GM12872 (cell line): ENCODE measurements around the gene SOHLH1.

Experiments used
- TF ChIP-seq, protein P1 (sequence below): IDR thresholded peaks from 3 replicates; pipeline ENCODE4 v1.5.1; 2011; ENCODE audit warnings: low read depth, mild to moderate bottlenecking, low read length, moderate library complexity; ENCODE audit not compliant: insufficient read depth

Gene SOHLH1

DNA sequence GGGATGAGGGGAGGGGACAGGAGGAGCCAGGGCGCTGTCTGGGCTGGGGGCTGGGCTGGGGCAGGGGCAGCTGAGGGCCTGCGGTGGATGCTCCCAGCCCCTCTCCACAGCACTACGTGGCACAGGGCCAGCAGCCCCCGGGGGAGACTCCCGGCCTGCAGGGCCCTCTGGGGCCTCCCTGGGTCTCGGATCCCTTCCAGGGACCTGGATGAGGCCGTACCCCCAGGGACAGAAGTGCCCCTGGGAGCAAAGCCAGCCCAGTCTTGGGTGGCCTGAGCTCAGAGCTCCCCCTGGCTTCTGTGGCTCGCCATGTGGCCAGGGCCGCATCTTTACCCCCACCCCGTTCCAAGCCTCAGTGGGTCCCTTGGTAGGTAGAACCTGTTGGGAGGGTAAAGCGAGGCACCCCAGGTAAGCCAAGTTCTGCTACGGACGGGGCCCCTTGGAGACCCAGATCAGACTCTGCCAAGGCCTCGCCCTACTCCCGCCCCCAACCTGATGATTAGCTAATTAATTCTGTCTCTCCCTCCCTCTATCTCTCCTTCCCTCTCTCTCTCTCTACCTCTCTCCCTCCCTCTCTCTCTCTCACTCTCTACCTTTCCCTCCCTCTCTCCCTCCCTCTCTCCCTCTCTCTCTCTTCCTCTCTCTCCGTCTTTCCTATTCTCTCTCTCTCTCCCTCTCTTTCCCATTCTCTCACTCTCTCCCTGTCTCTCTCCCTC, 27.0 kb upstream of the SOHLH1 start:
- TF ChIP-seq, protein P1, sequence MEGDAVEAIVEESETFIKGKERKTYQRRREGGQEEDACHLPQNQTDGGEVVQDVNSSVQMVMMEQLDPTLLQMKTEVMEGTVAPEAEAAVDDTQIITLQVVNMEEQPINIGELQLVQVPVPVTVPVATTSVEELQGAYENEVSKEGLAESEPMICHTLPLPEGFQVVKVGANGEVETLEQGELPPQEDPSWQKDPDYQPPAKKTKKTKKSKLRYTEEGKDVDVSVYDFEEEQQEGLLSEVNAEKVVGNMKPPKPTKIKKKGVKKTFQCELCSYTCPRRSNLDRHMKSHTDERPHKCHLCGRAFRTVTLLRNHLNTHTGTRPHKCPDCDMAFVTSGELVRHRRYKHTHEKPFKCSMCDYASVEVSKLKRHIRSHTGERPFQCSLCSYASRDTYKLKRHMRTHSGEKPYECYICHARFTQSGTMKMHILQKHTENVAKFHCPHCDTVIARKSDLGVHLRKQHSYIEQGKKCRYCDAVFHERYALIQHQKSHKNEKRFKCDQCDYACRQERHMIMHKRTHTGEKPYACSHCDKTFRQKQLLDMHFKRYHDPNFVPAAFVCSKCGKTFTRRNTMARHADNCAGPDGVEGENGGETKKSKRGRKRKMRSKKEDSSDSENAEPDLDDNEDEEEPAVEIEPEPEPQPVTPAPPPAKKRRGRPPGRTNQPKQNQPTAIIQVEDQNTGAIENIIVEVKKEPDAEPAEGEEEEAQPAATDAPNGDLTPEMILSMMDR: no peak

DNA sequence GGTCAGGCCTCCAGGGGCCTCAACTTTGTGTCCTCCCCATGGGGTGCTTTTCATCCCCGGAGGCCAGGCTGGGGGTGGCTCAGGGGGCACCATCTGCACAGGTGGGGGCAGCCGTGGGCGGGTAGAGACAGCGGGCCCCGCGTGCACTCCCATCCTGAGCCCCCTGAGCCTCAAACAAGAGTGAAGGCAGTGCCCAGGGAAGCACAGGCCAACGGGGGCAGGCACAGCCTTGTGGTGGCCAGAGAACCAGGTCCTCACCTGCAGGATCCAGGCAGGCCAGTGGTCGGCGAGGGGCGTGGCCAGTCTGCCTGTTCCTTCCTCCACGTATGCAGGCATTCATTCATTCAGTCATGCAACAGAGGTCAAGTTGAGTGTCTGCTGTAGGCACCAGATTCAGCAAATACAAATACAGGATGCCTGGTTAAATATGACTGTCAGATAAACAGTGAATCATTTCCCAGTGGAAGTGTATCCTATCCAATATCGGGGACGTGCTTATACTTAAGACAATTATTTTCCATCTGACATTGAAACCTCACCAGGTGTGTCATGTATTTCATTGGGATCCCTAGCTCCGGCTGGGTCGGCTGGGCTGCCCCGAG, 25.0 kb upstream of the SOHLH1 start:
- TF ChIP-seq, protein P1: no peak

DNA sequence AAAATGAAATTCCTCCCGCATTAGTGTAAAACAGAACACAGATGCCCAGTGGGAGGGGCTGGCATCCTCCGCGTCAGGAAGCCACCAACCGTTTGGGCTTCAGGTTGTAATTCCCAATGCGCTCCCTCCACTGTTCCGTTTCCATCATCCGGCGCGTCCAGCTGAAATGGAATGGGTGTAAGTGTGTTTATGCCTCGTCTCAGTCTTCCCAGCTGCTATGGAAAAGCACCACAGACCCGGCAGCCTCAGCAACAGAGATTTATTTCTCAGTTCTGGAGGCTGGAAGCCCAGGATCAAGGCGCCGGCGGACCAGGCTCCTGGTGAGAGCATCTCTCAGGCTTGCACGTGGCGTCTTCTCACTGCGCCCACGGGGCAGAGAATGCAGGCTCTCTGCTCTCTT, 23.1 kb upstream of the SOHLH1 start:
- TF ChIP-seq, protein P1: no peak

DNA sequence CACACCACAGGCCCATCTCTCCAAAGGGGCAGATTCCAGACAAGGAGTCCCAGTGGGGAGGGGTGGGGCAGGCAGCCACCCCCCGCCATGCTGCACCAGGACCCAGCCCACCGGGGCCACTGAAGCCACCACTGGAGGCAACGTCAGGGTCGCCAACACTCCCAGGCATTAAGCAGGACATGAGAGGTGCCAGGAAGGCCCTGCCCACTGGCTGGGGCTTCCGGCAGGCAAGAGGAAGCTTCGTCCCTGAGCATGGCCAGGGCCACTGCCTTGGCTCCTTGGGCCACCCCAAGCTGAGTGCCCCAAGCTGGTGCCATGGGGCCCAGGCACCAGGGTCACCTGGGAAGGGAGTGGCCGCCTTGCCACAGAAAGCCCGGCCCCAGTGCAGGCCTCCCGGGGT, 20.2 kb upstream of the SOHLH1 start:
- TF ChIP-seq, protein P1: no peak

DNA sequence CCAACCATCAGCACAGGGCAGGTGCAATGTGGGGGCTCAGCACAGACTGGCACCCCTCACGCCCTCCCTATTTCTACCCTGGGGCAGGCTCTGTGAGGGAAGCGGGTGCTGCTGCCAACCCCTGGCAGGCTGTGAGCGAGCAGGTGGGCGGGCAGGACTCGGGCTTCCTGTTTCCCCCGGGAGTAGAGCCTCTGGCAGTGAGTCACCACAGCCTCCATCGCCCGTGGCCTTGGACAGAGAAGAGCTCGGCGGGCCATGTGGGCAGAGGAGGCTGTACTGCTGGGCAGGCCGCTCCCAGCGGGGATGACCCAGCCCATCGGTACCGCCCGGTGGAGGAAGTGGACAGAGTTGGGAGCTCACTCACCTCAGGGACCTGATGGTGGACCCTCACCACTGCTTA, 19.3 kb upstream of the SOHLH1 start:
- TF ChIP-seq, protein P1: no peak

DNA sequence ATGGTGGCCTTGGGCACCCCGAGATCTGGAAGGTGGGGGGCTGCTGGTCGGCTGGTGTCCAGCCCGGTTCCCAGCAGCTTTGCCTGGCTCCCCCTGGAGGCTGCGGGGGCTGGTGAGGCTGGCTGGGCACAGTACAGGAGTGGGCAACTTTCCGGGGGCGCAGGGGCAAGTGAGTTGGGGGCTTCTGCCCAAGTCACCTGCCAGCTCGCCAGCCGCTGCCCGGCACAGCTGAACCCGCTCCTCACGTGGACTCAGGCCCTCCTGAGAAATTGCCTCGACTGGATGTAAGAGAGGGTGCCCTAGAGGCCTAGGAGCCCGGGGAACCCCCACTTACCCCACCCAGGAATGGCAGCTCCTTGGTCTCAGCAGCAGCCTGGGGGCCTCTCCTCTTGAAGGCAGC, 18.1 kb upstream of the SOHLH1 start:
- TF ChIP-seq, protein P1: no peak

DNA sequence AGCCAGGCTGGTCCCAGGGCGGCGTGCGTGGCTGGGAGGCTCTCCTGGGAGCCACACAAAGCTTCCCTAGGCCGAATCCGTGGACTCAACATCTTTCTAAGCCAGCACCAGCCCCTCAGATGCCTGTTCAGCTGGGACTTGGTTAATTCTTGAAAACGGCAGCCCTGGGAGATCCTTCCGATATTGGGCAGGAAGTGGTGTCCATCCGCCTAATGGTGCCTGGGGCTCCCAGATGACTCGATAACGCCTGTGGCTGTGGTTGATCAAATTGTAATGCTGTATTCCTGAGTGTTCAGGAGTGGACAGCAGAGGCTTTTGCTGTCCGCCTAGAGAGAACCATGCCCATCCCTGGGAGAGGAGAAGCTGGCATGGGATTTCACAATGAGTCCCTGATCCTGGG, 16.8 kb upstream of the SOHLH1 start:
- TF ChIP-seq, protein P1: no peak
